K562 (cell line): ENCODE measurements around the gene ATIC. TPM values are rescaled to one million over a fixed set of nuclear protein-coding genes. Genes with fewer than 3 reads are reported as not detected.

Source experiments
- ATF4 ChIP-seq: fragments of 450-650 bp; formaldehyde crosslinking; IDR thresholded peaks from 2 replicates; pipeline ENCODE4 v1.4.0; 2022; ENCODE audit warnings: mild to moderate bottlenecking, moderate library complexity
- C11orf30 ChIP-seq: fragments of 450-650 bp; IDR thresholded peaks from 2 replicates; pipeline ENCODE4 v1.6.1; 2016; ENCODE audit warnings: low read depth, mild to moderate bottlenecking
- ETV6 ChIP-seq, 3 experiments: fragments of 150-350 bp in 1 of 3; sonication (generic) in 1 of 3; formaldehyde crosslinking in 1 of 3; IDR thresholded peaks; 2 replicates each; pipeline versions ENCODE4 v1.6.1 to v1.8.0; 2014 to 2022; ENCODE audit warnings: borderline replicate concordance in 2 of 3, low read depth in 2 of 3, antibody characterized with exemption in 1 of 3, low read length in 1 of 3, mild to moderate bottlenecking in 1 of 3, missing genetic modification reagents in 1 of 3
- FOXK2 ChIP-seq, 2 experiments: fragments of 450-650 bp; IDR thresholded peaks in 1 of 2; conservative IDR thresholded peaks in 1 of 2; 2 replicates each; pipeline ENCODE4 v1.6.1; 2016; ENCODE audit warnings: low read depth in 2 of 2, mild to moderate bottlenecking in 1 of 2
- HCFC1 ChIP-seq: IDR thresholded peaks from 2 replicates; pipeline ENCODE4 v1.6.1; 2012; ENCODE audit warnings: low read depth, low read length, improper control_type of control experiment
- HLTF ChIP-seq: fragments of 450-650 bp; IDR thresholded peaks from 2 replicates; pipeline ENCODE4 v1.6.1; 2016
- HNRNPUL1 ChIP-seq: fragments of 200-400 bp; formaldehyde crosslinking; IDR thresholded peaks from 2 replicates; pipeline ENCODE4 v1.6.1; 2017; ENCODE audit warnings: low read length
- L3MBTL2 ChIP-seq: fragments of 450-650 bp; IDR thresholded peaks from 2 replicates; pipeline ENCODE4 v1.6.1; 2016; ENCODE audit warnings: mild to moderate bottlenecking, moderate library complexity
- MECOM ChIP-seq: fragments of 250-450 bp; sonication (Bioruptor Pico); IDR thresholded peaks from 2 replicates; pipeline ENCODE4 v1.8.0; 2022; ENCODE audit warnings: inconsistent platforms
- MITF ChIP-seq: IDR thresholded peaks from 2 replicates; pipeline ENCODE4 v1.6.1; 2014; ENCODE audit warnings: antibody characterized with exemption
- NCOR1 ChIP-seq: fragments of 450-650 bp; IDR thresholded peaks from 2 replicates; pipeline ENCODE4 v1.6.1; 2016; ENCODE audit warnings: mild to moderate bottlenecking, moderate library complexity
- PRMT5 ChIP-seq: sonication (generic); formaldehyde crosslinking; IDR thresholded peaks from 2 replicates; pipeline ENCODE4 v1.5.0; 2020; ENCODE audit warnings: missing genetic modification reagents
- PYGO2 ChIP-seq: fragments of 450-650 bp; IDR thresholded peaks from 2 replicates; pipeline ENCODE4 v1.6.1; 2016; ENCODE audit warnings: mild to moderate bottlenecking, missing genetic modification characterization, moderate library complexity, missing compliant biosample characterization
- RCOR1 ChIP-seq, 2 experiments: IDR thresholded peaks; 2 replicates each; pipeline ENCODE4 v1.6.1; 2012; ENCODE audit warnings: low read depth in 2 of 2, low read length in 2 of 2, borderline replicate concordance in 1 of 2, improper control_type of control experiment in 1 of 2
- RFX7 ChIP-seq: fragments of 250-450 bp; sonication (Bioruptor Pico); IDR thresholded peaks from 2 replicates; pipeline ENCODE4 v1.5.1; 2021; ENCODE audit warnings: mild to moderate bottlenecking
- RUNX1 ChIP-seq: sonication (generic); IDR thresholded peaks from 2 replicates; pipeline ENCODE4 v1.6.1; 2016; ENCODE audit warnings: antibody characterized with exemption, low read depth
- SMARCE1 ChIP-seq: fragments of 450-650 bp; IDR thresholded peaks from 2 replicates; pipeline ENCODE4 v1.7.1; 2016; ENCODE audit warnings: mild to moderate bottlenecking
- ZBTB11 ChIP-seq, 3 experiments: fragments of 200-800 bp in 1 of 3; fragments of 250-450 bp in 1 of 3; fragments of 450-650 bp in 1 of 3; sonication (Bioruptor Pico) in 1 of 3; sonication (Bioruptor generic) in 1 of 3; formaldehyde crosslinking in 1 of 3; IDR thresholded peaks; 2 replicates each; pipeline versions ENCODE4 v1.6.1 to v1.8.0; 2016 to 2022; ENCODE audit warnings: mild to moderate bottlenecking in 2 of 3, missing genetic modification characterization in 2 of 3, missing compliant biosample characterization in 1 of 3, moderate library complexity in 1 of 3
- ZNF124 ChIP-seq: sonication (generic); formaldehyde crosslinking; IDR thresholded peaks from 2 replicates; pipeline ENCODE4 v1.8.1; 2022; ENCODE audit warnings: missing genetic modification reagents
- ZNF431 ChIP-seq: sonication (generic); formaldehyde crosslinking; IDR thresholded peaks from 2 replicates; pipeline ENCODE4 v1.8.0; 2022; ENCODE audit warnings: mild to moderate bottlenecking, missing genetic modification reagents
- polyA plus RNA-seq, 8 experiments: library from polyadenylated mRNA; depleted of rRNA in 4 of 8; stranded (reverse) in 5 of 8; unstranded in 3 of 8; fragments of >200 nt; fragmentation: Nextera tagmentation in 2 of 8; fragmentation: Illumina TruSeq in 1 of 8; extraction: Ambion mirVana in 2 of 8; extraction: Trizol in 1 of 8; gene quantifications; 2 replicates each; pipeline versions ENCODE4 v1.2.1 to v1.2.3, GENCODE V29; 2011 to 2014; ENCODE audit warnings: inconsistent platforms in 1 of 8, missing spikeins in 1 of 8
- total RNA-seq, 7 experiments: library from RNA; depleted of rRNA in 6 of 7; stranded (reverse); fragments of >200 nt in 6 of 7; fragmentation: Illumina TruSeq in 2 of 7; extraction: Trizol in 2 of 7; gene quantifications; 2 replicates each; pipeline versions ENCODE4 v1.2.1 to v1.2.3, GENCODE V29; 2011 to 2021; ENCODE audit warnings: low replicate concordance in 1 of 7

Gene ATIC
- total and polyA plus RNA-seq, 9 of the 15 experiments (the other 6 are each of a cell fraction or from before 2014, with no cell fraction given), result 45.6 to 480 (median 212) TPM

GRCh38 chr2:215288112-215288815 lies 23.6 kb upstream of the ATIC start (continued):
- TF ChIP-seq RCOR1 (IDR thresholded peaks at IDR 0.05; ENCODE audit: borderline replicate concordance in 1 of 2, low read depth in 2 of 2, low read length in 2 of 2) (peak in 1 of 2 experiments; percentile 71; a peak in 3 of 4 replicates), ATF4 (CRISPR knock-in tag) (peak; percentile 55; the same call in 1 of the 2 replicates), RFX7 (no peak), ZBTB11 (CRISPR knock-in tag; IDR thresholded peaks at IDR 0.05) (0 out of 6 replicates have a peak, but pooled peaks of 1 of the 3 experiments have one; percentile 25), ETV6 (IDR thresholded peaks at IDR 0.05; ENCODE audit: borderline replicate concordance in 1 of 2, low read depth in 2 of 2, low read length in 1 of 2) (0 out of 4 replicates have a peak, but pooled peaks of 1 of the 2 experiments have one; percentile 27), ETV6 (CRISPR knock-in tag; IDR thresholded peaks at IDR 0.05; ENCODE audit: borderline replicate concordance) (no peak), PRMT5 (no peak), FOXK2 (conservative IDR thresholded peaks at IDR 0.05 in 1 of 2, IDR thresholded peaks at IDR 0.05 in 1 of 2; ENCODE audit: low read depth in 2 of 2) (peak in 1 of 2 experiments; percentile 49; a peak in 1 of 4 replicates), MITF (peak; percentile 57; the same call in 1 of the 2 replicates), HNRNPUL1 (no peak), RUNX1 (no peak), SMARCE1 (peak; percentile 76; the same call in 1 of the 2 replicates), MECOM (no peak), C11orf30 (peak; percentile 92), L3MBTL2 (peak; percentile 21; the same call in 1 of the 2 replicates), NCOR1 (peak; percentile 90), HCFC1 (no peak), ZNF124 (CRISPR knock-in tag) (no peak), ZNF431 (CRISPR knock-in tag) (no peak), HLTF (no peak), PYGO2 (tag) (no peak)
